Non-pigmented ciliary epithelial cell (primary cell): ENCODE results near the gene NPEPPS.
A peak's percentile ranks its signal among the peaks of the same experiment; 100 is the strongest.

Experiments
- DNase-seq: peaks from one replicate; pipeline ENCODE4 v3.0.0-alpha.2; 2010; ENCODE audit warnings: low read depth

Gene NPEPPS

DNA sequence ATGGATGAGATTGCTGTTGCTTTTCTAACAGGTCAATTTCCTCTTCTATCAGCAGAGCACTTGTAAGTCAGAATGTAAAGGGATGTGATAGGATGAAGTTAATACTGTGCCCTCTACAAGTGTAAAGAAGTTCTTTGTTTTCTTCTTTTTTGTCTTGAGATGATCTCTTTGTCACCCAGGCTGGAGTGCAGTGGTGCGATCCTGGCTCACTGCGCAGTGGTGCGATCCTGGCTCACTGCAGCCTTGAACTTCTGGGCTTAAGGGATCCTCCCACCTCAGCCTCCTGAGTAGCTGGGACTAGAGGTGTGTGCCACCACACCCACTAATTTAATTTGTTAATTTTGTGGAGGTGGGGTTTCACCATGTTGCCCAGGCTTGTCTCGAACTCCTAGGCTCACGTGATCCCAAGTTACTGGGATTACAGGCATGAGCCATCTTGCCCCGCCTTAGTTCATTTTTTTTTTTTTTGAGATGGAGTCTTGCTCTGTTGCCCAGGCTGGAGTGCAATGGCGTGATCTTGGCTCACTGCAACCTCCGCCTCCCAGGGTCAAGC lies 97.2 kb downstream of the NPEPPS start:
- DNase-seq, result no peak

DNA sequence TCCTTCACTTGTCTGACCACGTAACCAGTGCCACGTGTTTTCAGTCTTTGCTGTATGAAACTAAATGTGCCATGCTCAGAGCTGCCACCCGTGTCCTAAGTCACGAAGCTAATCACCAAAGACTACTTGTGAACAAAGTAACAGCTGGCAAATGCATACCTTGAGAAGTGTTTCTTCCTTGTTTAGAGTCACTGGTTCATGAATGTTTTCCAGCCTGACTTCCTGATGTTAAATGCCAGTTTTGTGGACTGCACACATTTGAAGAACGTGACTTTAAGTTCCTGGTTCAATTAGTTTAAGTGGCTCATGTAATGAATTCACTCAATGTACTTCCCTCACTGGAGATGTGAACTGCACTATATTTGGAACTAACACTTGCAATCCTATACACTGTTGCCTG lies 98.9 kb downstream of the NPEPPS start:
- DNase-seq, result no peak

DNA sequence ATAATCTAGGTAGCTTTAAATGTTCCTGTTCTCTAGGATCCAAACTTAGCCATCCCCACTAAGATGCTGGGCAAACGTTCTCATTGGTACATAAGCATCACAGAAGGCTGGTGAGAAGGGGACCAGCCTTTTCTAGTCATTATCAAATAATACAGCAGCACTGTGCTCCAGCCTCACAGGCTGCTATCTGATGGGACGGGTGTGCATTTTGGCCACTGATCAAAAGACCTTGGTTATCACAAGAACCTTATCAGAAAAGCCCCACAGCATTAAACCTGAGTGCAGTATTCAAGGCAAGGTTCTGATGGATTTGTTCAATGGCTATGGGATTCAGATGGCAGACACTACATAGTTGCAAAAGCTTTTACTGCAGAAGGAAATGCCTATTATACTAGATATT lies 99.7 kb downstream of the NPEPPS start:
- no peak for DNase-seq

DNA sequence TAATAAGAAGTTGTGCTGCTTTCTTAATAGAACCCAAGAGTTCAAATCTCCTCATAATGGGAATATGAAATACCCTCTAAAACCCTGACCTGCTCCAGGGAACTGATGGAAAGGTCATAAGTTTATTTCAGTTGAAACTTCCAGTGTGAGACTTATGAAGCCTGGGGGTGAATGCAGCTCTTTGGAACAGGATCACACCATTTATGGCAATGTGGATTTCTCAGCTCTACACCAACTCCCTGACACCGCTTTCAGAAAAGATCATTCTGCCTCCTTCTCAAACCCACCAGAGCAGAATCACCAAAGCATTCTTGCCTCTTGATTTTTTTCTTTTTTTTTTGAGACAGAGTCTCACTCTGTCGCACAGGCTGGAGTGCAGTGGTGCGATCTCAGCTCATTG lies 102.1 kb downstream of the NPEPPS start:
- DNase-seq, result no peak

DNA sequence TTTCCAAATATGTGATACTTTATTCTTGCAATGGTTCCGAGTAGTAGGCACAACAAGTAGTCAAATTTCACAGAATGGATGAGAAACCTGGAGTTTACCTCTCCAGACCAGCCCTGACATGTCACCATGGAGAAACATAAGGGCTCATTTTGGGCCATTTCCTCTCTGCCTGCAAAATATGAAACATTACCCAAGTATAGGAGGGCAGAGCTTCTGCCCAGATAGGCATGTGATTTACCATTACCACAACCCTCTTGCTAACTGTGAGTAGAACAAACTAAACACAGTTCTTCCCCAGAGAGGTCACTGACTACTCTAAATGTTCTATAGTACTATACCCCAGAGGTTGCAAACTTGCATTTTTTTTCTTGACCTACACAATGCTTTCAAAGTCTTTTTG lies 103.1 kb downstream of the NPEPPS start:
- DNase-seq, result no peak

DNA sequence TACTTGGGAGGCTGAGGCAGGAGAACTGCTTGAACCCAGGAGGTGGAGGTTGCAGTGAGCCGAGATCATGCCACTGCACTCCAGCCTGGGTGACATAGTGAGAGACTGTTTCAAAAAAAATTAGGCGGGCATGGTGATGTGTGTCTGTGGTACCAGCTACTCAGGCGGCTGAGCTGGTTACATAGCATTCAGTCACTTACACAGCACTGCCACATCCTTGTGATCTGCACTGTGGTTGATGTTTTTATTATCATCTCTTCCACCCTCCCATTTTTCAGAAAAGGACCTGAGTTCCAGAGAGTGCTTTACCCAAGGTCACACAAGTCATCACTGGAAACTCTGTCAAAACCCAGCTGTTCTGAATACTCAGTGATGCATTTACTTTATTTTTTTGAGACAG lies 104.0 kb downstream of the NPEPPS start:
- no peak for DNase-seq

DNA sequence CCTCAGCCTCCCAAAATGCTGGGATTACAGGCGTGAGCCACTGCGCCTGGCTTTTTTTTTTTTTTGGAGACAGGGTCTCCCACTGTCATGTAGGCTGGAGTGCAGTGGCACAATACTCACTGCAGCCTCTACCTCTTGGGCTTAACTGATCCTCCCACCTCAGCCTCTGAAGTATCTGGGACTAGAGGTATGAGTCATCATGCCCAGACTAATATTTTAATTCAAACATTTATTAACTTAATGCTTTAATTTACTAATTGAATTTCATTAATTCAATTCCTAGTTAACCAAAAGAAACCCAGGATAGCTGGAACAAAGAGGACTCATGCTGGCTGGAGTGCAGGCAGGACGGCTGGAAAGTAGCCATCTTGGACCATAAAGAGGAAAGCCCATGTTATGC lies 104.8 kb downstream of the NPEPPS start:
- DNase-seq, result no peak

DNA sequence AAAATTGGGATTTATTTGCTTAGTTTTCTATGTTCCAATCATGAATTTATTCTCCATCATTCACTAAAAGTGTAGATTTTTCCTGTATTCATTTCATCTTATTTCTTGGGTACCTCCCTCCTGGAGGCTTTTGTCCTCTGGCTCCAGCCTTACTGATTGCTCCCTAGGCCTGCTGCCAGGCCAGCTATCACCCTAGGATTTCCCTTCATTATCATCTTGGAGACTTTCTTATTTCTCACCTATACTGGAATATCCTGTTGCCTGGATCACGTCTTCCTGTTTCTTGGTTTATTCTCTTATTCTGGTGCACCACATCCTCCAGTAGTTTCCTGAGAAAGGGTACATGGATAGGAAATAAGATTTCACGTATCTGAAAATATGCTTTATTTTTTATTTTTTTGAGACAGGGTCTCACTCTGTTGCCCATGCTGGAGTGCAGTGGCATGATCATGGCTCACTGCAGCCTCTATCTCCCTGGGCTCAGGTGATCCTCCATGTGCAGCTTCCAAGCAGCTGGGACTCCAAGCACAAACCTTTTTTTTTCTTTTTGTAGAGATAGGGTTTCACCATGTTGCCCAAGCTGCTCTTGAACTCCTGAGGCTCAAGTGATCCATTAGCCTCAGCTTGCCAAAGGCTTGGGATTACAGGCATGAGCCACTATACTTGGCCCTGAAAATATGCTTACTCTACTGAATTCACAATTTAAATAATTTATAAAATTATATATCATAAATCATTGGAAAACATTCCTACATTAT lies 105.5 kb downstream of the NPEPPS start:
- no peak for DNase-seq

DNA sequence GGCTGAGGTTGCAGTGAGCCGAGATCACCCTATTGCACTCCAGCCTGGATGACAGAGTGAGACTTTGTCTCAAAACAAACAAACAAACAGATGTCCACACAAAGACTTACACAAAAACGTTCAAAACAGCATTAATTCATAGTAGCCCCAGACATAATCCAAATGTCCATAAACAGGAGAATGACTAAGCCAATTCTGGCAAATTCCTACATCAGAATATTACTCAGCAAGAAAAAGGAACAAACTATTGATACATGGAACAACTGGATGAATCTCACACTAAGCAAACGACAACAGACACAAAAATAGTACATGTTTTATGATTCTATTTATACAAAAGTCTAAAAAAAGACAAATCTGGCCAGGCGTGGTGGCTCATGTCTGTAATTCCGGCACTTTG lies 108.0 kb downstream of the NPEPPS start:
- DNase-seq, result no peak

DNA sequence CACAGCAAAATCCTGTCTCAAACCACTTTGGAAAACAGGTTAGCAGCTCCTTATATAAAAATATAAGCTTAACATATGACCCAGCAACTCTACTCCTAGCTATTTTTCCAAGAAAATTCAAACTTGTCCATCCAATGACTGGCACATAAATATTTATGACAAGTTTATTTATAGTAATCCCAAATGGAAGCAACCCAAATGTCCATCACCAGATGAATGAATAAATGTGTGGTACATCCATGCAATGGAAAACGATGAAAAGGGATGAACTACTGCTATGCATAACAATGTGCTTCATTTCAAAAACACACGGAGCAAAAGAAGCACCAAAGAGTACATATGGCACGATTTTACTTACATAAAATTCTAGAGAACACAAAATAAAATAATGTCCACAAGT lies 109.2 kb downstream of the NPEPPS start:
- no peak for DNase-seq

DNA sequence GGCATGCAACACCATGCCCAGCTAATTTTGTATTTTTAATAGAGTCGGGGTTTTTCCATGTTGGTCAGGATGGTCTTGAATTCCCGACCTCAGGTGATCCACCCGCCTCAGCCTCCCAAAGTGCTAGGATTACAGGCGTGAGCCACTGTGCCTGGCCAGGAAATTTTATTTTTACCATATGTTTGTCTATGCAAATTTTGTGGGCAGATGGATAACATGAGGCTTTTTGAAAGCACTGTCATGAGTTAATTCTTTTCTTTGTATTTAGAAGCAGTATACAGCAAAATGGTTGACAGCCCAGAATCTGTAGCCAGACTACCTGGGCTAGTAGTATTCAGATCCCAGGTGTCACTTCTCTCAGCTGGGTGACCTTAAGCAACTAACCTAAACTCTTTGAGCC lies 110.3 kb downstream of the NPEPPS start:
- DNase-seq, result no peak

DNA sequence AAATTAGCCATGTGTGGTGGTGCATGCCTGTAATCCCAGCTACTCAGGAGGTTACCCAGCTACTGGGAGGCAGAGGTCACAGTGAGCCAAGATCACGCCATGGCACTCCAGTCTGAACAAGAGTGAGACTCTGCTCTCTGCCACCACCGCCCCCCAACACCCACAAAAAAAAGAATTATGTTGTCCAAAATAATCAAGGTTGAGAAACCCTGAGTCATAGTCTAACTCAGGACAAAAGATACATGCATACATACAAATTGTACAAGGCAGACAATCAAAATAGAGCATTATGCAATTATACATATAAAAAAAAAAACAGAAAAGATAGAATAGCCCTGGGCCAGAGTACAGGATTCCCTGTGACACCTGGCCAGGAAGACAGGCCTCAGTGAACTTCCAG lies 112.2 kb downstream of the NPEPPS start:
- no peak for DNase-seq

DNA sequence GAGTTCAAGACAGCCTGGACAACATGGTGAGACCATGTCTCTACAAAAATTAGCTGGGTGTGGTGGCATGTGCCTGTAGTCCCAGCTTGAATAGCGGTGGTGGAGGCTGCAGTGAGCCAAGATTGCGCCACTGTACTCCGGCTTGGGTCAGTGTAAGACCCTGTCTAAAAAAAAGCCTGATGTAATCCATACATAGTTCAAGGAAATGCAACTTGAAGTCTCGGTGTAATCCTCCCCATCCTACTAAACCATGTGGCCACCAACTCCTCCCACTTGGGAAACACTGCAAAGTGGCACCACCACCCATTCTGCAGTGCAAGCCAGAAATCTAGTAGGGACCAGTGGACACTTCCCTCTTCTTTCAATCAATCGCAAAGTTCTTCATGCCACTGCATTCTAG lies 113.4 kb downstream of the NPEPPS start:
- no peak for DNase-seq

DNA sequence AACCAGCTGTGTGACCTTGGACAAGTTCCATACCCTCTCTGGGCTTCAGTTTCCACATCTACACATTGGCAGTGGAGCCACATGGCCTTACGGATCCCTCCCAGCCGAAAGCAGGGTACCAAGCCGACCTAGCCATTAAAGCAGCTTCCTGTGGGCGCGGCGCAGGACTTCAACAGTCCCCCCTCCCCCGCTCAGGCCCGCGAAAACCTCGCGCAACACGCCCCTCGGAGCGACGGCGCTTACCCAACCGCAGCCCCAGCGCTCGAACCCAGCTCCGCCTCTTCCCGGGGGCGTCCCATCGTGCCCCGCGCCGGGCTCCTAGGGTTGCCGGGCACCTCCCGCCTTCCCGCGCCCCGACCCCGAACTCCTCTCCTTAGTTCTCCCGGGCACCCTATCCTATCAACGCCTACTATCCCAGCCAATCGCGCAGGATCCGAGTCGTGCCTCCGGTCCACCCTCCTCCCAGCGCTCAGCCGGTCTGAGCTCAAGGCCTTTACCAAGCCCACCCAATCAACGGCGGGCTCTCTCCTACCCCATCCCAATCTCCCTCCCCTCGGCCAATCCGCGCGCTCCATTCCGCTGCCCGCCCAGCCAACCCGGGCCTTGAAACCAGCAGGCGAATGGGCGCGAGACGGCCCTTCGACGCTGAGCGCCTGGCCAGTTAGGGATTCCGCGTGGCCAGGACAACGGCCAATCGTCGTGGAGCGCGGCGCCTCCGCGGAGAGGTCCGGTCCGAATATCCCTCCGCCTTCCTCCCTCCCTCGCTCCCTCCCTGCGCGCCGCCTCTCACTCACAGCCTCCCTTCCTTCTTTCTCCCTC lies 118.5 kb downstream of the NPEPPS start, which contains the start of gene KPNB1:
Gene KPNB1, plus strand, starts transcription at position 767 of the 819 bp plus-strand sequence. CDS start 326 bp downstream, outside the sequence.
- peak; percentile 99 for DNase-seq

DNA sequence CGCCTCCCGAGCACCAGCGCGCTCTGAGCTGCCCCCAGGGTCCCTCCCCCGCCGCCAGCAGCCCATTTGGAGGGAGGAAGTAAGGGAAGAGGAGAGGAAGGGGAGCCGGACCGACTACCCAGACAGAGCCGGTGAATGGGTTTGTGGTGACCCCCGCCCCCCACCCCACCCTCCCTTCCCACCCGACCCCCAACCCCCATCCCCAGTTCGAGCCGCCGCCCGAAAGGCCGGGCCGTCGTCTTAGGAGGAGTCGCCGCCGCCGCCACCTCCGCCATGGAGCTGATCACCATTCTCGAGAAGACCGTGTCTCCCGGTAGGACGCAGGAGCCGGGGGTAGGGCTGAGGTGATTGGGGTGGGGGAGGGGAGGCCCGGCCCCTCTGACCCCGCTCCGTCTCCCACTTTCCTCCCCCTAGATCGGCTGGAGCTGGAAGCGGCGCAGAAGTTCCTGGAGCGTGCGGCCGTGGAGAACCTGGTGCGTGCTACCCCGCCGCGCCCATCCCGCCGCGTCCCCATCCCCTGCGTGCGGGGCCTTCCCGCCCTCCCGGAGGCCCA lies 119.1 kb downstream of the NPEPPS start:
- DNase-seq, result no peak

DNA sequence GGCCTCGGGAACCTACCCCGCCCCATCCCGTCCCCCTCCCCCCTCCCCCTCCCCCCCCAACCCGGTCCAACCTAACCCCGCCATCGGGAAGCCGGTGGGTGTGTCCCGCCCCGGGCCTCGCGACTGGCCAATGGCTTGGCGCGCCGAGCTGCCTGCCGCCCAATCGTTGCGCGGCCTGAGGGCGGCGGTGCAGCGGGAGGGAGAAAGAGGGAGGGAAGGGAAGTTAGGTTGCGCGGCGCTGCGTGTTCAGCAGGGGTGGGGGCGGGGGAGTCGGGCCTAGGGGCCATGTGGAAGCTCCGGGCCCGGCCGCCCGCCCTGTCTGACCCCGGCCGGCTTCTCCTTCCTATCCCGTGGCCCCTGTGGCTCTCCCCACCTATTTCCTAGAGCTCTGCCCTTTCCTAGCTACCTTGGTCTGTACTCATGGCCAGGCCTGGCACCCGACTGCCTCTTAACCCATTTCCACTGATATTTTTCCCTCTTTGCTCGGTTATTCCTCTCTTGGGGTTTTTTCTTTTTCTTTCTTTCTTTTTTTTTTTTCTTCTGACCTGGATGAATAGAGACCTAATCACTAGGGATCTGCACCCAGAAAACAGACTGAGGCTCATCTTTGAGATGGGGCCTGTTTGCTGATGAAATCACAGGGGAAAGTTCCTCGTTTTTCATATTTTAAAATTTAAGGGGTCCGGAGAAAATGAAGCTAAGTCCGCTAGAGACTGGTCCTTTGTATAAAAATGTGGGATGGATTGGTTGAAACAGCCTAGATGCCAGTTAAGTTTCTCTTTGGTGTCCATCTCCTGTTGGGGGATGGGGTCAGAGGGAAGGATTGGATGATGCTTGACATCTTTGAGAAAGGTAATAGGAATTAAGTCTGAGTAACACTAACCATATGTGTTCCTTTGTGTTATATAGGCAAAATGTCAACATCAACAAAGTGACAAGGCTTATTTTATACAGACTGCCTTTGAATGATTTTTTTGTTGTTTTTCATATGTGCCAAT lies 119.9 kb downstream of the NPEPPS start:
- DNase-seq, result peak; percentile 76

DNA sequence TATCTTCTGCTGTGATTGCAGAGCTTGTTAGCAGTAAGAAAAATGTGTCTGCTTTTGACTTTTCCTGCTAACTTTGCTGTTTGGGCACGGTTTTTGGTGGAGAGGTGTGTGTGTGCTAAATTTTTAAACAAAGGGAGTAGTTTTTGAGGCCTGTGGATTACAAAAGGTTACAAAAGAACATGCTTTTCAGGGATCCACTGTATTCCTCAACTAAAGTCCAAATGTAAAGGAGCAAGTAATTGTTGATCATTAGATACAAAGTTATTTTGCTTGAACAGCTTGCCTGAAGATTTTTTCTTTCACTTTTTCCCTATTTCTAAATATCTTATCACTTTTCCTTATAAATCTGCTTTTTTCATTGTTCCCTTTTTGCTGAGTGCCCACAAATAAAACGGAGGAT lies 120.8 kb downstream of the NPEPPS start:
- no peak for DNase-seq

DNA sequence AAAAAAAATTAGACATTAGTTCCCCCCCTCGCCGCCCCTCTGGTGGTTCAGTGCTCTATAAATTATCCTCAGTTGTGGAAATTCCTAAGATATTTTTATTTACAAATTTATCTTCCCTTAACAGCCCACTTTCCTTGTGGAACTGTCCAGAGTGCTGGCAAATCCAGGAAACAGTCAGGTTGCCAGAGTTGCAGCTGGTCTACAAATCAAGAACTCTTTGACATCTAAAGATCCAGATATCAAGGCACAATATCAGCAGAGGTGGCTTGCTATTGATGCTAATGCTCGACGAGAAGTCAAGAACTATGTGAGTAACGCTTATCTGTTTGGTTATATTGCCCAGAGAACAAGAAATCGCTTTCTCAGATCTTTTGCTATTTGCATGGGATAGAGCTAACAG lies 121.7 kb downstream of the NPEPPS start:
- DNase-seq, result no peak

DNA sequence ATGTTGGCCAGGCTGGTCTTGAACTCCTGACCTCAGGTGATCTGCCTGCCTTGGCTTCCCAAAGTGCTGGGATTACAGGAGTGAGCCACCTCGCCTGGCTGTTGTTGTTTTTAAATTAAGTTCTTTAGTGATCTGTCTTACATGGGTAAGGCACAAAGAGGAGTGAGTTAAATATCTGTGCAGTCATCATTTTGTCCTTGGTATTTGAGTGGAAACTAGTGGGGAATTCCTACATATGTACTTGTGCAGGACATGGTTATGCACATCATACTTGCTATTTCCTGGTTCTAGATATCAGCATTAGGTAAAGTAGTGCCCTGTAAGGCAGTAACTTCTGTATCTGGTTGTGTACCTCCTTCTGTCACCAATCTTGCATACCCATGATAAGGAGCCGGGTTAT lies 122.5 kb downstream of the NPEPPS start:
- no peak for DNase-seq

DNA sequence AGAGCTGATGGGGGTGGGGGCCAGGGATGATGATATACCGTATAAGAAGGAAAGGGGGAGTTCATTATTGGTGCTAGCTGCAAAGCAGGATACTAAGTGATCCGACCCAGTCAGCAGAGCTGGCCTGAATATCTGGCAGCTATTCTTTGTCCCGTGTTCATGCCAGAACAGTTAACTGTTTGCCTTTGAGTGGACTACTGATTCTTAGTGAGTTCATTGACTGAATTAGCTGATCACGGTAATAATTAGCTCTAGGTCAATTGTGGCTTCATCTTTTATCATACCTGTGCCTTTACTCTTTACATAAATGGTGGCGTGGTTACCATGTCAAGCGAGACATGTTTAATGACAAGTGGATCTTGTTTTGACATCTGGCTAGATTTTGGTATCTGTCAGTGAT lies 124.1 kb downstream of the NPEPPS start:
- no peak for DNase-seq

DNA sequence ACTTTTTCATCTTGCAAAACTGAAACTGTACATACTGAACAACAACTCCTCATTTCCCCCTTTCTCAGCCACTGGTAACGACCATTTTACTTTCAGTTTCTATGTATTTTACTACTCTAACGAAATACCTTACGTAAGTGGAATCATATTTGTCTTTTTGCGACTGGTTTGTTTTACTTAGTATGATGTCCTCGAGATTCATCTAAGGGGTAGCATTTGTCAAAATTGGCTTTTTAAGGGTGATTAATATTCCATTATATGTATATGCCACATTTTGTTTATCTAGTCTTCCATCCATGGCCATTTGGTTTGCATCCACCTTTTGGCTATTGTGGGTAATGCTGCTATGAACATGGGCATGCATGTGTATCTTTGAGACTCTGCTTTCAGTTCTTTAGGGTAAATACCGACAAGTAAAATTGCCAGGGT lies 129.2 kb downstream of the NPEPPS start:
- DNase-seq, result no peak
